ENCODE measurements around the gene ZNF831. TPM values are rescaled to one million over a fixed set of nuclear protein-coding genes. Genes with fewer than 3 reads are reported as not detected.

The ZNF831 gene
- total RNA-seq, 1 donor from 2014 or later: 1.0 TPM

GRCh38 chr20:59157961-59158541, 5.6 kb upstream of the ZNF831 start:
- no peaks in the 10 kb centered on the region for H3K27me3 ChIP-seq (ENCODE audit: low read depth)
- no peaks in the 10 kb centered on the region for H3K36me3 ChIP-seq
- H3K9me3 ChIP-seq: no peaks in the 10 kb centered on the region
- peaks cover 12% of the 10 kb centered on the region for H3K4me1 ChIP-seq
- ATAC-seq: no peak
- H3K4me3 ChIP-seq: no peak overlapping the region
- DNase-seq: no peak
- TF ChIP-seq CTCF (IDR thresholded peaks at IDR 0.05): no peak
- H3K27ac ChIP-seq: no peak overlapping the region
- intact Hi-C loops (cut with DNase I): no loop called here

GRCh38 chr20:59158673-59159072, 4.9 kb upstream of the ZNF831 start:
- DNase-seq: no peak
- H3K4me1 ChIP-seq: peaks cover 6% of the 10 kb centered on the region
- no peak overlapping the region for H3K27ac ChIP-seq
- ATAC-seq: no peak
- TF ChIP-seq CTCF (IDR thresholded peaks at IDR 0.05): no peak
- no peaks in the 10 kb centered on the region for H3K36me3 ChIP-seq
- H3K4me3 ChIP-seq: no peak overlapping the region
- intact Hi-C loops (cut with DNase I): no loop called here
- no peaks in the 10 kb centered on the region for H3K9me3 ChIP-seq
- H3K27me3 ChIP-seq (ENCODE audit: low read depth): no peaks in the 10 kb centered on the region

- Histone ChIP-seq H3K4me1 (peaks cover 2% of the 10 kb centered on the region), H3K4me3 (no peak overlapping the region), H3K27me3 (ENCODE audit: low read depth) (no peaks in the 10 kb centered on the region), H3K36me3 (no peaks in the 10 kb centered on the region), H3K9me3 (no peaks in the 10 kb centered on the region), H3K27ac (peak overlapping the region; percentile 37)
- no peak for ATAC-seq
- intact Hi-C loops (cut with DNase I): no loop called here
- DNase-seq: no peak
- no peak for TF ChIP-seq CTCF (IDR thresholded peaks at IDR 0.05)
Measured at GRCh38 chr20:59159091-59159490, 4.5 kb upstream of the ZNF831 start.

- no peak for DNase-seq
- intact Hi-C loops (cut with DNase I): no loop called here
- no peaks in the 10 kb centered on the region for H3K9me3 ChIP-seq
- ATAC-seq: peak; percentile 54 to 67
- H3K4me1 ChIP-seq: no peaks in the 10 kb centered on the region
- H3K36me3 ChIP-seq: no peaks in the 10 kb centered on the region
- H3K27me3 ChIP-seq (ENCODE audit: low read depth): no peaks in the 10 kb centered on the region
- H3K27ac ChIP-seq: peak overlapping the region; percentile 37
- no peak for TF ChIP-seq CTCF (IDR thresholded peaks at IDR 0.05)
- H3K4me3 ChIP-seq: peak overlapping the region; percentile 12
Measured at GRCh38 chr20:59159493-59160376, 3.9 kb upstream of the ZNF831 start.

GRCh38 chr20:59160389-59161115, 3.1 kb upstream of the ZNF831 start:
- H3K4me3 ChIP-seq: no peak overlapping the region
- intact Hi-C loops (cut with DNase I): no loop called here

More at GRCh38 chr20:59160389-59161115, 3.1 kb upstream of the ZNF831 start:
- H3K9me3 ChIP-seq: no peaks in the 10 kb centered on the region
- H3K27ac ChIP-seq: peak overlapping the region; percentile 37
- H3K27me3 ChIP-seq (ENCODE audit: low read depth): no peaks in the 10 kb centered on the region
- DNase-seq: no peak
- no peaks in the 10 kb centered on the region for H3K36me3 ChIP-seq
- no peak for TF ChIP-seq CTCF (IDR thresholded peaks at IDR 0.05)
- peak in 1 of 2 donors; percentile 7 for ATAC-seq
- no peaks in the 10 kb centered on the region for H3K4me1 ChIP-seq
